GM12874 (cell line): ENCODE measurements around the gene CHCHD6.

ENCODE experiments used
- CTCF ChIP-seq: IDR thresholded peaks from 2 replicates; pipeline ENCODE4 v1.5.1; 2011; ENCODE audit warnings: low read depth, mild to moderate bottlenecking, control low read depth, low read length, moderate library complexity; ENCODE audit not compliant: insufficient read depth

Gene CHCHD6

GRCh38 chr3:126734106-126734723 is 30.2 kb downstream of the CHCHD6 start:
- TF ChIP-seq CTCF = no peak

DNA sequence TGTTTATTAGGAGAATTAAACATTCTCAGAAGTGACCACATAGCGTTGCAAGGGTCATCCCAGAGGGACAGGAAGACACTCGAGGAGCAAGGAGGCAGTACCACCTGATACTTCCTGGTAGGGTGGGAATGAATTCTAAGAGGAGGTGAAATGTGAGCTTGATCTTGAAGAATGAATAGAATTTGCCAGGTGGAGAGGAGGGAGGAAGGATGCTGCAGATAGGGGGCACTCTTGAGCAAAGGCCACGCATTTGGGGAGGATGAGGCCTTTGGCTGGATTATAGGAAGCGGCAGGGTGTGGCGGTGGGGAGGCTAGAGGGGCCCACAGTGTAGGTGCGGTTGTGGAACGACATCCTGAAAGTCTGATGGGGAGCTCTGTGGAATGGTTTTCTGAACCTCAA is 33.5 kb downstream of the CHCHD6 start:
- no peak for TF ChIP-seq CTCF

- TF ChIP-seq CTCF = no peak
Measured at GRCh38 chr3:126742057-126742456, 38.0 kb downstream of the CHCHD6 start.

DNA sequence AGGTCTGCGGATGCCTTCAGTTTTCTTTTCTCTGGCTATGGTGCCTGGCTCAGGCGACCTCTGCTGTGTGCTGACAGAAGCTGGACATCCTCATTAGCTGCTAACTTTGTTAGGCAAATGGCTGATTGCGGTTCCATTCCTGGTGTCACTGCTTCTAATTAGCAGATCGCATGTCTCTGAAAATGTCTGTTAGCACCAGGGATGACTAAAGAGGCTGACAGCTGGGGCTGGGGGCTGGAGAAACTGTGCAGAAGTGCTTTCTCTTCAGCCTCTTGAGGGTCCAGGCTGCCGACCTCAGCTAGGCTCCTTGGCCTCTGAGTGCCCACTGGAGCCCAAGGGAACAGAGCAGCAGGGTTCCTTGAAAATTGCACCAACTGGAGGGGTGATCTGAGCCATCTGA is 39.3 kb downstream of the CHCHD6 start:
- no peak for TF ChIP-seq CTCF

GRCh38 chr3:126743781-126744180 is 39.7 kb downstream of the CHCHD6 start:
- TF ChIP-seq CTCF = no peak

GRCh38 chr3:126745760-126746394 is 41.8 kb downstream of the CHCHD6 start:
- no peak for TF ChIP-seq CTCF

- no peak for TF ChIP-seq CTCF
Measured at GRCh38 chr3:126746395-126747177, 42.5 kb downstream of the CHCHD6 start.
